HG03571 (cell line): Measurements from ENCODE around the gene SVIL.
"Not testable (repeated sequence)": the region's sequence is repeated elsewhere in the genome, so short reads cannot be mapped to it uniquely, and the experiment has no call there.

Source experiments
- ATAC-seq: cut with Tn5 transposase; IDR thresholded peaks from one replicate; pipeline ENCODE4 v1.9.1; 2021; ENCODE audit not compliant: unreplicated experiment

SVIL gene

GRCh38 chr10:29545122-29545521 lies 89.6 kb downstream of the SVIL start:
- no peak for ATAC-seq

- ATAC-seq, result no peak
Observed at GRCh38 chr10:29543715-29544114, 91.1 kb downstream of the SVIL start.

- ATAC-seq, result no peak
Observed at GRCh38 chr10:29542723-29543122, 92.0 kb downstream of the SVIL start.

- no peak for ATAC-seq
Observed at GRCh38 chr10:29541422-29542210, 93.2 kb downstream of the SVIL start.

GRCh38 chr10:29540016-29540415 lies 94.8 kb downstream of the SVIL start:
- ATAC-seq, result no peak

- ATAC-seq, result no peak
Observed at GRCh38 chr10:29539412-29539811, 95.4 kb downstream of the SVIL start.

GRCh38 chr10:29537799-29538198 lies 97.0 kb downstream of the SVIL start:
- ATAC-seq, result no peak

- not testable (repeated sequence) for ATAC-seq
Observed at GRCh38 chr10:29536691-29537090, 98.1 kb downstream of the SVIL start.

GRCh38 chr10:29535778-29536453 lies 98.9 kb downstream of the SVIL start:
- ATAC-seq, result no peak

GRCh38 chr10:29535012-29535777 lies 99.6 kb downstream of the SVIL start:
- ATAC-seq, result no peak

- ATAC-seq, result no peak
Observed at GRCh38 chr10:29534590-29534989, 100.2 kb downstream of the SVIL start.

GRCh38 chr10:29533696-29534285 lies 101.0 kb downstream of the SVIL start:
- no peak for ATAC-seq

GRCh38 chr10:29533046-29533445 lies 101.7 kb downstream of the SVIL start:
- no peak for ATAC-seq

GRCh38 chr10:29532256-29532878 lies 102.4 kb downstream of the SVIL start:
- ATAC-seq, result no peak

GRCh38 chr10:29530112-29530976 lies 104.4 kb downstream of the SVIL start:
- ATAC-seq, result no peak

- ATAC-seq, result no peak
Observed at GRCh38 chr10:29529146-29529545, 105.6 kb downstream of the SVIL start.

GRCh38 chr10:29525762-29526161 lies 109.0 kb downstream of the SVIL start:
- no peak for ATAC-seq

- no peak for ATAC-seq
Observed at GRCh38 chr10:29524720-29525119, 110.1 kb downstream of the SVIL start.

GRCh38 chr10:29524294-29524693 lies 110.5 kb downstream of the SVIL start:
- no peak for ATAC-seq

- ATAC-seq, result no peak
Observed at GRCh38 chr10:29522918-29523317, 111.9 kb downstream of the SVIL start.
